ENCODE data around the gene LMAN1. TPM values are rescaled to one million over a fixed set of nuclear protein-coding genes. Genes with fewer than 3 reads are reported as not detected.

The LMAN1 gene
- total RNA-seq, 1 donor = 268 TPM

- no peak for TF ChIP-seq CTCF (IDR thresholded peaks at IDR 0.05; ENCODE audit: insufficient read depth, low read depth, low read length)
- DNase-seq (ENCODE audit: low read depth) = no peak
- no peak overlapping the region for H3K4me3 ChIP-seq (ENCODE audit: low read depth, low read length)
Measured at GRCh38 chr18:59300676-59301285, 58.3 kb downstream of the LMAN1 start.

DNA sequence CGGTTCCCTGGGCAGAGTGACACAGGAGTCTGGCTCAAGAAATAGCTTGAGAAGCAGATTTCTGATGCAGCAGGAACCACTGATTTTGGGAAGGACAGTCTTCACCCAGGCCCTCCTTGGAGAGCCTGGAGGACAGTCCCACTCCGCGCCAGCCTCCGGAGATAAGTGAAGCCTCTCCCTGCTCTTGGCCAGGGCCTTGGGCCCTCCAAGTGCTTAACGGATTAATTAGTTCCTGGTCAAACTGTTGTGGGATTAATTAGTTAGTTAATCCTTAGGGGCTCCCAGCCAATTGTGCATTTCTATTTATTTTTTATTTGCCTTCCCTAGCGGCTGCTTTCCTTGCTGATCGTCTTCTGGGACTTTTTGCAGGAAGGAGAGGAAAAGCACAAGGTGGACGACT lies 60.2 kb downstream of the LMAN1 start:
- TF ChIP-seq CTCF (IDR thresholded peaks at IDR 0.05; ENCODE audit: insufficient read depth, low read depth, low read length) = no peak
- H3K4me3 ChIP-seq (ENCODE audit: low read depth, low read length) = no peak overlapping the region
- DNase-seq (ENCODE audit: low read depth) = no peak

GRCh38 chr18:59293317-59293716 lies 65.7 kb downstream of the LMAN1 start:
- H3K4me3 ChIP-seq (ENCODE audit: low read depth, low read length) = no peak overlapping the region
- no peak for TF ChIP-seq CTCF (IDR thresholded peaks at IDR 0.05; ENCODE audit: insufficient read depth, low read depth, low read length)
- no peak for DNase-seq (ENCODE audit: low read depth)

- no peak overlapping the region for H3K4me3 ChIP-seq (ENCODE audit: low read depth, low read length)
- no peak for DNase-seq (ENCODE audit: low read depth)
- no peak for TF ChIP-seq CTCF (IDR thresholded peaks at IDR 0.05; ENCODE audit: insufficient read depth, low read depth, low read length)
Measured at GRCh38 chr18:59286341-59286740, 72.7 kb downstream of the LMAN1 start.

GRCh38 chr18:59282341-59282740 lies 76.7 kb downstream of the LMAN1 start:
- no peak for TF ChIP-seq CTCF (IDR thresholded peaks at IDR 0.05; ENCODE audit: insufficient read depth, low read depth, low read length)
- no peak for DNase-seq (ENCODE audit: low read depth)
- H3K4me3 ChIP-seq (ENCODE audit: low read depth, low read length) = no peak overlapping the region

- H3K4me3 ChIP-seq (ENCODE audit: low read depth, low read length) = no peak overlapping the region
- no peak for TF ChIP-seq CTCF (IDR thresholded peaks at IDR 0.05; ENCODE audit: insufficient read depth, low read depth, low read length)
- no peak for DNase-seq (ENCODE audit: low read depth)
Measured at GRCh38 chr18:59279722-59280121, 79.3 kb downstream of the LMAN1 start.

- DNase-seq (ENCODE audit: low read depth) = no peak
- H3K4me3 ChIP-seq (ENCODE audit: low read depth, low read length) = no peak overlapping the region
- TF ChIP-seq CTCF (IDR thresholded peaks at IDR 0.05; ENCODE audit: insufficient read depth, low read depth, low read length) = no peak
Measured at GRCh38 chr18:59279193-59279592, 79.9 kb downstream of the LMAN1 start.

Measured in fibroblast of villous mesenchyme (primary cell).